Neutrophil (primary cell): ENCODE results near the gene SYTL1.
A peak's percentile ranks its signal among the peaks of the same experiment; 100 is the strongest.

Experiments
- H3K27ac ChIP-seq: fragments of 200-600 bp; sonication (generic); 2 replicates; pipeline ENCODE4 v1.5.1; 2016; ENCODE audit warnings: mild to moderate bottlenecking, moderate library complexity
- H3K27me3 ChIP-seq: fragments of 200-600 bp; sonication (generic); 2 replicates; pipeline ENCODE4 v1.6.0; 2016; ENCODE audit warnings: mild to moderate bottlenecking
- H3K36me3 ChIP-seq: fragments of 200-600 bp; sonication (generic); 2 replicates; pipeline ENCODE4 v1.5.1; 2017
- H3K4me1 ChIP-seq, 2 experiments: fragments of 200-600 bp in 1 of 2; sonication (generic) in 1 of 2; 1 replicate in 1 of 2; 2 replicates in 1 of 2; pipeline versions ENCODE4 v1.5.1 to v1.6.1; 2013 to 2016; ENCODE audit warnings: low read depth in 1 of 2, low read length in 1 of 2, mild to moderate bottlenecking in 1 of 2, moderate library complexity in 1 of 2; ENCODE audit not compliant: control insufficient read depth in 1 of 2, insufficient read depth in 1 of 2
- H3K4me3 ChIP-seq, 2 experiments: fragments of 200-600 bp in 1 of 2; sonication (generic) in 1 of 2; 1 replicate in 1 of 2; 2 replicates in 1 of 2; pipeline ENCODE4 v1.5.1; 2013 to 2016; ENCODE audit warnings: low read depth in 1 of 2, low read length in 1 of 2, mild to moderate bottlenecking in 1 of 2, moderate library complexity in 1 of 2
- H3K9me3 ChIP-seq: fragments of 200-600 bp; sonication (generic); 2 replicates; pipeline ENCODE4 v1.5.1; 2016
- TF ChIP-seq, protein P1 (sequence below): fragments of 200-600 bp; sonication (generic); IDR thresholded peaks from 2 replicates; pipeline ENCODE4 v1.5.1; 2016; ENCODE audit warnings: antibody characterized with exemption

Gene SYTL1

DNA sequence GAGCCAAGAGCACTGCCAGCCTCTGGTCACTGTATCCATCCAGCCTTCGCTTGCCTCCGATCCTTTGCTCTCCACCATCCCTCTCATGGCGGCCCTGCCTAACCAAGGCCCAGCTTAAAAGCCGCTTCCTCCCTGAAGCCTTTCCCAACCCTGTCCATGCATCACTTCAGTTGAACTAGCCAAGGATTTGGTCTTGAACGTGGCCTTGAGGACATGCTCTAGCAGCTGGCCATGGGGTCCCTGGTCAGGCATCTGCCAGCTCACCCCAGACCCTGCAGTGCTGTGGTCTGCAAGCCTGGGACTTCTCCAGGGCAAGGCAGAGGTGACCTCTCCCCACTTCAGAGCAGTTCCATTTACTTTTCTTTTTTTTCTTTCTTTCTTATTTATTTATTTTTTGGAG lies 5.1 kb upstream of the SYTL1 start:
- no peaks in the 10 kb centered on the region for H3K27me3 ChIP-seq
- no peaks in the 10 kb centered on the region for H3K9me3 ChIP-seq
- no peak overlapping the region for H3K4me3 ChIP-seq
- H3K36me3 ChIP-seq = peaks cover 51% of the 10 kb centered on the region
- TF ChIP-seq, protein P1, sequence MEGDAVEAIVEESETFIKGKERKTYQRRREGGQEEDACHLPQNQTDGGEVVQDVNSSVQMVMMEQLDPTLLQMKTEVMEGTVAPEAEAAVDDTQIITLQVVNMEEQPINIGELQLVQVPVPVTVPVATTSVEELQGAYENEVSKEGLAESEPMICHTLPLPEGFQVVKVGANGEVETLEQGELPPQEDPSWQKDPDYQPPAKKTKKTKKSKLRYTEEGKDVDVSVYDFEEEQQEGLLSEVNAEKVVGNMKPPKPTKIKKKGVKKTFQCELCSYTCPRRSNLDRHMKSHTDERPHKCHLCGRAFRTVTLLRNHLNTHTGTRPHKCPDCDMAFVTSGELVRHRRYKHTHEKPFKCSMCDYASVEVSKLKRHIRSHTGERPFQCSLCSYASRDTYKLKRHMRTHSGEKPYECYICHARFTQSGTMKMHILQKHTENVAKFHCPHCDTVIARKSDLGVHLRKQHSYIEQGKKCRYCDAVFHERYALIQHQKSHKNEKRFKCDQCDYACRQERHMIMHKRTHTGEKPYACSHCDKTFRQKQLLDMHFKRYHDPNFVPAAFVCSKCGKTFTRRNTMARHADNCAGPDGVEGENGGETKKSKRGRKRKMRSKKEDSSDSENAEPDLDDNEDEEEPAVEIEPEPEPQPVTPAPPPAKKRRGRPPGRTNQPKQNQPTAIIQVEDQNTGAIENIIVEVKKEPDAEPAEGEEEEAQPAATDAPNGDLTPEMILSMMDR = no peak
- no peak overlapping the region for H3K27ac ChIP-seq
- peaks cover 25 to 39% of the 10 kb centered on the region in 2 experiments for H3K4me1 ChIP-seq

DNA sequence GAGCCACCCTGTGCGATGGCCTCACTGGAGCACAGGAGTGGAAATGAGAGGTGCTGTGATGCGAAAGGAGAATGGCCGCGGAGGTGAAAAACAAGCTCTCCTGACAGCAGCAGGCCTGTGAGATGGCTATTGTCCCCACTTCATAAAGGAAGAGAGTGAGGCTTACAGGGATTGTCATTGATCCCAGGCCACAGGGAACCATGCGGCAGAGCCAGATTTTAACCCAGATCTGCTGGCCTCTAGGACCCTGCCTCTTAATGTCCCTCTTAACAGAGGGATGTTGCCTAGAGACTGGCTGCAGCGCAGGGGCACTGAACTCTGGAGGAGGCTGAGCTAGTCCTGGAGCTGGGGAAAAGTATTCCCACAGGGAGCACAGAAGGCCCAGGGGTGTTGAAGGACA lies 3.1 kb upstream of the SYTL1 start:
- peak overlapping the region; percentile 57 for H3K27ac ChIP-seq
- no peak overlapping the region for H3K4me3 ChIP-seq
- TF ChIP-seq, protein P1 = no peak
- no peaks in the 10 kb centered on the region for H3K27me3 ChIP-seq
- peaks cover 31% of the 10 kb centered on the region for H3K36me3 ChIP-seq
- H3K4me1 ChIP-seq = peaks cover 44 to 45% of the 10 kb centered on the region in 2 experiments
- no peaks in the 10 kb centered on the region for H3K9me3 ChIP-seq

DNA sequence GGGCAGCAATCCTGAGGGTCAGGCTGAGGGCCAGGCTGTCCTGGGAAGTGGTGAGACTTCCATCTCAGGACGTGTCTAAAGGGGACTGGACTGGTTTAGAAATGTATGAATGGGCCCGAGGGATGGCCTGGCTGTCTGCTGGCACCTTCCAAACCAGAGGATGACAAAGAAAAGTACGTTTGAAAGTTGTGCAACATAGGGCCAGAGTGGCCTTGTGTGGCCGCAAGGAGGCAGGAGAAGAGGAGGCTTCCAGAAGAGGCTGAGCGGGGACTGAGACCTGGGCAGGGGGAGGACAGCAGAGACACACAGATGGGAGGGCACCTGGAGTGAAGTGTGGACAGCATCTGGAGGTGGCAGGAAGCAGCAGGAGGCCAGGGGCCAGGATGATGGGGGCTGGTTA lies 2.6 kb upstream of the SYTL1 start:
- Histone ChIP-seq H3K36me3 (peaks cover 26% of the 10 kb centered on the region), H3K27me3 (no peaks in the 10 kb centered on the region), H3K4me1 (peaks cover 48 to 49% of the 10 kb centered on the region in 2 experiments), H3K27ac (peak overlapping the region; percentile 57), H3K9me3 (no peaks in the 10 kb centered on the region), H3K4me3 (no peak overlapping the region)
- TF ChIP-seq, protein P1 = peak; percentile 28

DNA sequence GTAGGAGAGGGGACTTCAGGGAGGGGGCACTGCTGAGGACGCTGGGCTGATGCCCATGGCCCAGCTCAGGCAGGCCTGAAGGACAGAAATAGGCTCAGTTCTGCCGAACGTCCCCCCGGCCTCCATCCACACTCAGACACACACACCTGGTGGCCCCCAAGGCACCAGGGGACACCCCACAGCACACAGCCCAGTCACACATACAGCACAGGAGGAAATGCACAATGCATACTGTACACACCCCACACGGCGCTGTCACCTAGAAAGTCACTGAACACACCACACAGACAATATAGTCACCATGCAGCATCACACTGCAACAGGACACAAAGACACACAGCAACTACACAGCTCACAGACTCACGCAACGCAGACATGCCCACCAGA lies 562 bp downstream of the SYTL1 start:
- Histone ChIP-seq H3K27ac (peak overlapping the region; percentile 99), H3K4me3 (peak overlapping the region; percentile 81 to 88), H3K9me3 (no peaks in the 10 kb centered on the region), H3K4me1 (peaks cover 61 to 62% of the 10 kb centered on the region in 2 experiments), H3K36me3 (peaks cover 14% of the 10 kb centered on the region), H3K27me3 (no peaks in the 10 kb centered on the region)
- TF ChIP-seq, protein P1 = no peak

DNA sequence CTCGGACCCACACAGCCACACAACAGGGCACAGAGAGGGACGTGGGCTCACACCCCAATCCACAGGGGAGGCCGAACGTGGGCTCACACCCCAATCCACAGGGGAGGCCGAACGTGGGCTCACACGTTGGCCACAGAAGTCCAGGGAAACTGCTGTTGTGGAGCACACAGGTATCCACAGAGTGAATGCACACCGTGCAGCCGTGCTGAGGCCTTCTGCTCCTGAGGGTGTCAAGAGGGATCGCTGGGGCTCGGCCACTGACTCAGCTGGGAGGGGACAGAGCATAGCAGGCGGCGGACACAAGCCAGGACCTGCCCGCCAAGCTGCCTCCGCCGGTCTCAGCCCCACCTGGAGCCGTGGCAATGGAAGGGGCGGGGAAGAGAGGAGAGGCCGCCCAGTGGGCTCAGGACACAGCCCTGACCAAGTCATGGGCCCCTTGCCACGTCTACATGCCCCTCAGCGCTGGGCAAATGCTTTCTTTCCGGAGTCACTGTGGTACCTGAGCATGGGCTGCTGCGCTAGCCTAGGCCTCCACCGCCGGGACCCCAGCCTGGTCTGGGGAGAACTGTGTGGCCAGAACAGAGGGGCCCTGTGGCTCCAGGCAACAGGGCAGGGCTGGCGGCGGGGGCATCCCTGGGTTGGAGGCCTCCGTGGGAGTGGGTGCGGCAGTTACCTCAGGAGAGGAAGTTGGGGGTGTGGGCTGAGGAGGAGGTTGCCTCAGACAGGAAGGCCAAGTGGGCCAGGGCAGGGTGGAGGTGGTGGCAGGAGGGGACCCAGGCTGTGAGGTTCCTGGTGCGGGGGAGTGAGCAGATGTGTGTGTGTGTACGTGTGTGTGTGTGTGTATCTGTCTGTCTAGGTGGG lies 1.2 kb downstream of the SYTL1 start:
- peak overlapping the region; percentile 99 for H3K27ac ChIP-seq
- no peaks in the 10 kb centered on the region for H3K9me3 ChIP-seq
- no peaks in the 10 kb centered on the region for H3K27me3 ChIP-seq
- TF ChIP-seq, protein P1 = no peak
- peaks cover 21% of the 10 kb centered on the region for H3K36me3 ChIP-seq
- H3K4me1 ChIP-seq = peaks cover 61 to 62% of the 10 kb centered on the region in 2 experiments
- H3K4me3 ChIP-seq = peak overlapping the region; percentile 81 to 88
